SK-N-MC (cell line): ENCODE data around the gene ACOX3.

Source experiments
- EZH2 ChIP-seq: fragments of 200-600 bp; sonication (generic); IDR thresholded peaks from one replicate; pipeline ENCODE4 v1.6.1; 2017; ENCODE audit warnings: antibody characterized with exemption
- FOXP2 ChIP-seq: optimal IDR thresholded peaks from 2 replicates; pipeline ENCODE3; 2011; ENCODE audit warnings: mild to moderate bottlenecking, moderate library complexity; ENCODE audit not compliant: insufficient read depth; ENCODE audit errors: extremely low read length, control extremely low read depth
- POLR2AphosphoS5 ChIP-seq: IDR thresholded peaks from 2 replicates; pipeline ENCODE4 v1.6.1; 2012; ENCODE audit warnings: mild to moderate bottlenecking, low read depth, low read length, borderline replicate concordance

GRCh38 chr4:8405516-8405875 is 35.0 kb downstream of the ACOX3 start:
- TF ChIP-seq POLR2AphosphoS5, result no peak
- TF ChIP-seq EZH2, result no peak
- TF ChIP-seq FOXP2, result no peak
